Upper lobe of left lung (tissue), 6 donors: ENCODE data around the gene PHKG2. TPM values are rescaled to one million over a fixed set of nuclear protein-coding genes. Genes with fewer than 3 reads are reported as not detected.

ENCODE experiments used
- ATAC-seq, 2 donors: fragments of 200-7000 bp; cut with Tn5 transposase; one replicate each; pipeline ENCODE4 v1.9.1; 2022; ENCODE audit warnings: mild to moderate bottlenecking in 2 of 2, moderate library complexity in 2 of 2; ENCODE audit not compliant: low FRiP score in 2 of 2
- DNase-seq, 2 donors: peaks; one replicate each; pipeline ENCODE4 v3.0.0-alpha.2; 2019 to 2020
- H3K27ac ChIP-seq, 4 donors: fragments of 200-600 bp; sonication (generic); one replicate each; pipeline ENCODE4 v1.5.1; 2016 to 2019
- H3K27me3 ChIP-seq, 4 donors: fragments of 200-600 bp; sonication (generic); one replicate each; pipeline ENCODE4 v1.5.1; 2017 to 2019
- H3K36me3 ChIP-seq, 4 donors: fragments of 200-600 bp; sonication (generic); one replicate each; pipeline ENCODE4 v1.5.1; 2016 to 2019
- H3K4me1 ChIP-seq, 4 donors: fragments of 200-600 bp; sonication (generic); one replicate each; pipeline ENCODE4 v1.5.1; 2018 to 2019
- H3K4me3 ChIP-seq, 4 donors: fragments of 200-600 bp; sonication (generic); one replicate each; pipeline ENCODE4 v1.5.1; 2017 to 2019; ENCODE audit warnings: mild to moderate bottlenecking in 2 of 4, moderate library complexity in 1 of 4
- H3K9me3 ChIP-seq, 4 donors: fragments of 200-600 bp; sonication (generic); one replicate each; pipeline ENCODE4 v1.5.1; 2018 to 2019
- EP300 ChIP-seq, 4 donors: sonication (generic); formaldehyde crosslinking; IDR thresholded peaks; one replicate each; pipeline ENCODE4 v1.5.1; 2017; ENCODE audit warnings: antibody characterized with exemption in 4 of 4, control low read depth in 2 of 4
- POLR2A ChIP-seq, 4 donors: fragments of 450-650 bp; IDR thresholded peaks; one replicate each; pipeline ENCODE4 v1.5.1; 2016 to 2017; ENCODE audit warnings: antibody characterized with exemption in 4 of 4, mild to moderate bottlenecking in 2 of 4
- POLR2AphosphoS5 ChIP-seq, 2 donors: sonication (generic); formaldehyde crosslinking; IDR thresholded peaks; one replicate each; pipeline ENCODE4 v1.5.1; 2017; ENCODE audit warnings: antibody characterized with exemption in 2 of 2
- WGBS, 2 donors: methylation state at CpG; one replicate each; pipeline ENCODE4 v1.1.5; 2017 to 2018; 5-methylcytosine and 5-hydroxymethylcytosine counted together
- total RNA-seq, 6 donors: library from RNA; depleted of rRNA in 4 of 6; stranded (reverse); fragments of >200 nt in 4 of 6; gene quantifications; one replicate each; pipeline versions ENCODE4 v1.1.0 to v1.2.1, GENCODE V29; 2016 to 2021
- TF ChIP-seq, protein P1 (sequence below), 6 experiments: fragments of 450-650 bp in 4 of 6; fragments of 200-600 bp in 2 of 6; sonication (generic) in 2 of 6; IDR thresholded peaks; one replicate each; pipeline ENCODE4 v1.5.1; 2016 to 2019; ENCODE audit warnings: antibody characterized with exemption in 6 of 6
- donor health status: DM: no; HTN: no; CAD: no; lungs with moderate emphysema.
- donor health status: DM: no; HTN: yes; CAD: no; lungs with severe emphysema.

The PHKG2 gene
- total RNA-seq, 6 donors from 2014 or later: 27.4 to 70.2 (median 33.5) TPM

DNA sequence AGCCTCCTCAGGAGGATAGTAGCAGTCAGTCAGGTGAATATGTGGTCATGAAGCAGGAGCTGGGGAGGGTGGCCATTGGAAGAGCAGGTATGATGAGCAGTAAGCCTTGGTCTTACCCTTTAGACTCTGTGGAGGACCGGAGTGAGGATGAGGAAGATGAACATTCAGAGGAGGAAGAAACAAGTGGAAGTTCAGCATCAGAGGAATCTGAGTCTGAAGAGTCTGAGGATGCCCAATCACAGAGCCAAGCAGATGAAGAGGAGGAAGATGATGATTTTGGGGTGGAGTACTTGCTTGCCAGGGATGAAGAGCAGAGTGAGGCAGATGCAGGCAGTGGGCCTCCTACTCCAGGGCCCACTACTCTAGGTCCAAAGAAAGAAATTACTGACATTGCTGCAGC, 36.5 kb upstream of the PHKG2 start:
- DNase-seq: no peak
- WGBS, 2 donors: 88 to 93% methylated on average over 1 of the region's 1 CpG
- no peak for ATAC-seq
- Histone ChIP-seq H3K4me3 (no peak overlapping the region), H3K4me1 (peaks cover 3 to 16% (median 11%) of the 10 kb centered on the region in 4 donors), H3K27me3 (no peaks in the 10 kb centered on the region), H3K9me3 (no peaks in the 10 kb centered on the region), H3K36me3 (peaks cover 64 to 100% (median 94%) of the 10 kb centered on the region in 4 donors), H3K27ac (no peak overlapping the region)
- TF ChIP-seq, protein P1, sequence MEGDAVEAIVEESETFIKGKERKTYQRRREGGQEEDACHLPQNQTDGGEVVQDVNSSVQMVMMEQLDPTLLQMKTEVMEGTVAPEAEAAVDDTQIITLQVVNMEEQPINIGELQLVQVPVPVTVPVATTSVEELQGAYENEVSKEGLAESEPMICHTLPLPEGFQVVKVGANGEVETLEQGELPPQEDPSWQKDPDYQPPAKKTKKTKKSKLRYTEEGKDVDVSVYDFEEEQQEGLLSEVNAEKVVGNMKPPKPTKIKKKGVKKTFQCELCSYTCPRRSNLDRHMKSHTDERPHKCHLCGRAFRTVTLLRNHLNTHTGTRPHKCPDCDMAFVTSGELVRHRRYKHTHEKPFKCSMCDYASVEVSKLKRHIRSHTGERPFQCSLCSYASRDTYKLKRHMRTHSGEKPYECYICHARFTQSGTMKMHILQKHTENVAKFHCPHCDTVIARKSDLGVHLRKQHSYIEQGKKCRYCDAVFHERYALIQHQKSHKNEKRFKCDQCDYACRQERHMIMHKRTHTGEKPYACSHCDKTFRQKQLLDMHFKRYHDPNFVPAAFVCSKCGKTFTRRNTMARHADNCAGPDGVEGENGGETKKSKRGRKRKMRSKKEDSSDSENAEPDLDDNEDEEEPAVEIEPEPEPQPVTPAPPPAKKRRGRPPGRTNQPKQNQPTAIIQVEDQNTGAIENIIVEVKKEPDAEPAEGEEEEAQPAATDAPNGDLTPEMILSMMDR (IDR thresholded peaks at IDR 0.05): no peak
- TF ChIP-seq POLR2AphosphoS5 (IDR thresholded peaks at IDR 0.05) (no peak), POLR2A (IDR thresholded peaks at IDR 0.05) (no peak)

DNA sequence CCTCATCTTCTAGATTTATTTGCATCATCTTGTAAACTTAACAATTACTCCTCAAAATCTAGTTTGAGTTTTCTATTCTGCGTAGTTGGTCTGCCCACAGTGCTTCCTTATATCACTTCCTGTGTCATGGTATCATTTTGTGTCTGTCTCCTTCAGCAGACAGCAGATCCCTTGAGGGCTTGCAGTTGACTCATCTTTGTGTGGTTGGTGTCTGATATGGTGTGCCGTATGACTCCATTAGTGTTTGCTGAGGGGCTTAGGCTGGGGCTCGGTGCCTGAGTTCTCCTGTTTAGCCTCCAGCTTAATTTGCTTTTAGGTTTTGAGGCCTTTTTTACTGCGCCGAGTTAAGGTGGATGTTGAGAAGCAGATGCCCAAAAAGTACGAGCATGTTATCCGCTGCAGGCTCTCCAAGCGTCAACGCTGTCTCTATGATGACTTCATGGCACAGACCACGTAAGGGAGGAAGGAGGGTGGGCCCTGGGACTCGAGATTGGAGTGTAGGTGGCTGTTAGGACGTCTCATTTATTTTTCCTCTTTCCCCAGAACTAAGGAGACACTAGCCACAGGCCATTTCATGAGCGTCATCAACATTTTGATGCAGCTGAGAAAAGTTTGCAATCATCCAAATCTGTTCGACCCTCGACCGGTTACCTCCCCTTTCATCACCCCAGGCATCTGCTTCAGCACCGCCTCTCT, 32.3 kb upstream of the PHKG2 start:
- 82 to 87% methylated on average over 17 of the region's 17 CpGs for WGBS, 2 donors
- peaks cover 3 to 17% (median 11%) of the 10 kb centered on the region in 4 donors for H3K4me1 ChIP-seq
- H3K36me3 ChIP-seq: peaks cover 59 to 100% (median 92%) of the 10 kb centered on the region in 4 donors
- DNase-seq: no peak
- ATAC-seq: peak in 1 of 2 donors; percentile 71
- TF ChIP-seq, protein P1 (IDR thresholded peaks at IDR 0.05): no peak
- TF ChIP-seq EP300 (IDR thresholded peaks at IDR 0.05) (no peak), POLR2AphosphoS5 (IDR thresholded peaks at IDR 0.05) (no peak), POLR2A (IDR thresholded peaks at IDR 0.05) (no peak)
- no peaks in the 10 kb centered on the region for H3K27me3 ChIP-seq
- no peak overlapping the region for H3K4me3 ChIP-seq
- H3K27ac ChIP-seq: peak overlapping the region; percentile 31 to 77 (median 56)
- no peaks in the 10 kb centered on the region for H3K9me3 ChIP-seq

DNA sequence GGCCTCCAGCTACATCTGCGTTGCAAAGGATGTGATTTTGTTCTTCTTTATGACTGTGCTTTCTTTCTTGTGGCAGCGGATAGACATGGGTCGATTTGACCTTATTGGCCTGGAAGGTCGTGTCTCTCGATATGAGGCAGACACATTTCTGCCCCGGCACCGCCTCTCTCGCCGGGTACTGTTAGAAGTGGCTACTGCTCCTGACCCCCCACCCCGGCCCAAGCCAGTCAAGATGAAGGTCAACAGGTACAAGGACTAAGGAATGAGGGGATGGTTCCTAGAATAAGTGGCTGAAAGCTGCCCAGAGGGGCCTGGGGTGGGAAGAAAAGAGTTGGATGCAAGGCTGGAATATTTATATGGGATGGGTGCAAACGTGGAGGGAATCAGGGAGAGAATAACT, 28.1 kb upstream of the PHKG2 start:
- WGBS, 2 donors: 91 to 92% methylated on average over 11 of the region's 11 CpGs
- DNase-seq: no peak
- peaks cover 0 to 11% (median 6%) of the 10 kb centered on the region in 4 donors for H3K4me1 ChIP-seq

DNA sequence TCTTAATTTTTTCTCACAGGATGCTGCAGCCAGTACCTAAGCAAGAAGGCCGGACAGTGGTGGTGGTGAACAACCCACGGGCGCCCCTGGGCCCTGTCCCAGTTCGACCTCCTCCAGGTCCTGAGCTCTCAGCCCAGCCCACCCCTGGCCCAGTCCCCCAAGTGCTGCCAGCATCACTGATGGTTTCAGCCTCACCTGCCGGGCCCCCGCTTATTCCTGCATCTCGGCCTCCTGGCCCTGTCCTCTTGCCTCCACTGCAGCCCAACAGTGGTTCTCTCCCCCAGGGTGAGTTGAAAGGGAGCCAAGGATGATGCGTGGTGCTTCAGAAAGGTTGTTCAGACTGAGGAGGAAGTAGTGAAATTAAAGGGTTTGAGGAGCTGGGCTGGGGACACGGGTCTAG, 27.5 kb upstream of the PHKG2 start:
- 87 to 96% methylated on average over 8 to 9 of the region's 9 CpGs for WGBS, 2 donors
- ATAC-seq: no peak
- no peak for DNase-seq
- Histone ChIP-seq H3K36me3 (peaks cover 76 to 100% (median 96%) of the 10 kb centered on the region in 4 donors), H3K27ac (no peak overlapping the region), H3K9me3 (no peaks in the 10 kb centered on the region), H3K4me3 (no peak overlapping the region), H3K27me3 (no peaks in the 10 kb centered on the region), H3K4me1 (peaks cover 0 to 9% (median 4%) of the 10 kb centered on the region in 4 donors)
- TF ChIP-seq, protein P1 (IDR thresholded peaks at IDR 0.05): no peak
- no peak for TF ChIP-seq POLR2A (IDR thresholded peaks at IDR 0.05)
- no peak for TF ChIP-seq EP300 (IDR thresholded peaks at IDR 0.05)
- no peak for TF ChIP-seq POLR2AphosphoS5 (IDR thresholded peaks at IDR 0.05)

More for the DNA sequence above, 28.1 kb upstream of the PHKG2 start:
- no peak for ATAC-seq
- no peak overlapping the region for H3K4me3 ChIP-seq
- peaks cover 77 to 100% (median 96%) of the 10 kb centered on the region in 4 donors for H3K36me3 ChIP-seq
- TF ChIP-seq EP300 (IDR thresholded peaks at IDR 0.05) (no peak), POLR2A (IDR thresholded peaks at IDR 0.05) (no peak), POLR2AphosphoS5 (IDR thresholded peaks at IDR 0.05) (no peak)
- TF ChIP-seq, protein P1 (IDR thresholded peaks at IDR 0.05): no peak
- no peaks in the 10 kb centered on the region for H3K27me3 ChIP-seq
- no peak overlapping the region for H3K27ac ChIP-seq
- H3K9me3 ChIP-seq: no peaks in the 10 kb centered on the region

DNA sequence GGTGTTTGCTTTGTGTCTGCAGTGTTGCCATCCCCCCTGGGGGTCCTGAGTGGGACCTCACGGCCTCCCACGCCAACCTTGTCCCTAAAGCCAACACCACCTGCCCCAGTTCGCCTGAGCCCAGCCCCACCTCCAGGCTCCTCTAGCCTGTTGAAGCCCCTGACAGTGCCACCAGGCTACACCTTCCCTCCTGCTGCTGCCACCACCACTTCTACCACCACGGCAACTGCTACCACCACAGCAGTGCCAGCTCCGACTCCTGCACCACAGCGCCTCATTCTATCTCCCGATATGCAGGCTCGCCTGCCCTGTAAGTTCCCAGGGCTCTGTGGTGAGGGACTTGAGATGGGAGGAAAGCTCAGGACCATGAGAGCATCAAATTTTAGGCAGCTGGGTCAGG, 27.1 kb upstream of the PHKG2 start:
- ATAC-seq: no peak
- no peaks in the 10 kb centered on the region for H3K27me3 ChIP-seq

More for the DNA sequence above, 27.1 kb upstream of the PHKG2 start:
- Histone ChIP-seq H3K4me1 (peaks cover 0 to 6% (median under 1%) of the 10 kb centered on the region in 4 donors), H3K36me3 (peaks cover 71 to 100% (median 94%) of the 10 kb centered on the region in 4 donors), H3K4me3 (no peak overlapping the region), H3K9me3 (no peaks in the 10 kb centered on the region), H3K27ac (no peak overlapping the region)
- 98 to 99% methylated on average over 8 of the region's 8 CpGs for WGBS, 2 donors
- DNase-seq: no peak
- no peak for TF ChIP-seq POLR2A (IDR thresholded peaks at IDR 0.05)
- no peak for TF ChIP-seq EP300 (IDR thresholded peaks at IDR 0.05)
- TF ChIP-seq, protein P1 (IDR thresholded peaks at IDR 0.05): no peak
- no peak for TF ChIP-seq POLR2AphosphoS5 (IDR thresholded peaks at IDR 0.05)
